ENCODE data around the gene CEP112.

- TF ChIP-seq CTCF (conservative IDR thresholded peaks at IDR 0.05; ENCODE audit: low read depth, low read length) (no peak), USF2 (IDR thresholded peaks at IDR 0.05; ENCODE audit: low read depth, low read length) (no peak), RCOR1 (IDR thresholded peaks at IDR 0.05; ENCODE audit: insufficient replicate concordance, low read length) (no peak), CEBPB (IDR thresholded peaks at IDR 0.05; ENCODE audit: low read depth, low read length) (no peak), RAD21 (IDR thresholded peaks at IDR 0.05; ENCODE audit: low read length) (no peak), POLR2A (IDR thresholded peaks at IDR 0.05; ENCODE audit: low read depth, low read length) (no peak), RFX5 (IDR thresholded peaks at IDR 0.05; ENCODE audit: low read depth, low read length) (no peak), ELK1 (IDR thresholded peaks at IDR 0.05; ENCODE audit: borderline replicate concordance, low read depth, low read length) (no peak), SMC3 (IDR thresholded peaks at IDR 0.05; ENCODE audit: low read depth, low read length) (no peak), FOS (IDR thresholded peaks at IDR 0.05; ENCODE audit: low read depth, low read length) (no peak), MXI1 (IDR thresholded peaks at IDR 0.05; ENCODE audit: borderline replicate concordance, low read depth, low read length) (no peak), MAZ (IDR thresholded peaks at IDR 0.05; ENCODE audit: borderline replicate concordance, low read depth, low read length) (no peak)
Measured at GRCh38 chr17:66115246-66115645, 76.7 kb downstream of the CEP112 start.

Measured in IMR-90 (cell line).